ENCODE results near the gene BHLHA15. TPM values are rescaled to one million over a fixed set of nuclear protein-coding genes. Genes with fewer than 3 reads are reported as not detected.
A peak's percentile ranks its signal among the peaks of the same experiment; 100 is the strongest.

Gene BHLHA15
- total RNA-seq, 1 experiment from 2014 or later: 2.8 TPM

DNA sequence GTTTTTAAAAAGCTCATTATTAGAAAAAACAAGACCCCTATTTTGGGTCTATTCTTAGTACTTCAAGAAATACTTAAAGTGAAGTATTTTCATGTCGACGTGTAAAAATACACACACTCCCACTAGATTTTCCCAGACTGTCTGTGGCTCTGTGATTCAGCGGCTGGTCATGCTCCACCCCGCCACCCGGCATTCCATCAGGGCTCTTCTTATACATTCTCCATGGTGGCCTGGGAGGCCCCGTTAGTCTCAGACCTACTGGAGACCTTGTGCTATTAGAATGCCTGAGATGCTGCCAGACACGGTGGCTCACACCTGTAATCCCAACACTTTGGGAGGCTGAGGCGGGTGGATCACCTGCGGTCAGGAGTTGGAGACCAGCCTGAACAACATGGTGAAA, 27.7 kb downstream of the BHLHA15 start (continued):
- TF ChIP-seq ZNF512 (CRISPR knock-in tag; IDR thresholded peaks at IDR 0.05; ENCODE audit: borderline replicate concordance) (no peak), NFATC4 (CRISPR knock-in tag; IDR thresholded peaks at IDR 0.05) (no peak)

DNA sequence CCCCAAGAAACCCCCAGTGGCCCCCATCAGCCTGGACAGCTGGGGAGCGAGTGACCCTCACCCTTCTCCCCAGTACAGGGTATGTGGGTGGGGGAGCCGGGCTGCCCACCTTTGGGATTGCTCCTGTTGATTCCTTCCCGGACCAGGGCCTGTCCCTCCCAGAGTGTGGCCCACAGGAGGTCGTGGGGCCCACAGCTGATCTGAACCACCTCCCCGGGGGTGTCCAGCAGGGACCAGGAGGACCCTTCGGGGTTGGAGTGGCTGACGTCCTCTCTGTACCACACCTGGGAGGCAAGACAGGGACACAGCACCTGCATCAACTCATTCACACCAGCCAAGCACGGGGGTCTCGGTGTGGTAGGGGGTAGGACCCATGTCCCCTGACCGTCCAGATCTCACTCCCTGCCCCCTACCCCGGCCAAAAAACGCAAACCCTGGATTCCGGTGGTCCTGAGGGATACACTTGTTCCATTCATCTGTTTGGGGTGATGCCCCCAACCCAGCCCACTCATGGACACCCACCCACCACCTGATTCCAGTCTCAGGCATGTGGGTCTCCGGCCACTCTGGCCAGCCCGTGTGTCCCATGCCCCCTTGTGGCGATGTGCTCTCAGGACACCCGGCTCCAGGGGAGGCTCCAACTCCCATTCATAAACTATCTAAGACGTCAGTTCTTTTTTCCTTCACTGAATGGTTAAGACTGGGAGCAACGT, 29.9 kb downstream of the BHLHA15 start:
- peak; percentile 89 for ATAC-seq
- ChIA-PET POLR2A (no interaction called here), CTCF (interaction anchor here (1.1 to 1.6 kb wide), 2 partner anchors 10 to 219 kb away, joined by 3 to 6 read pairs; no protein-coding TSS in a partner anchor)
- H3K36me3 Mint-ChIP-seq: no peaks in the 10 kb centered on the region
- TF ChIP-seq E2F1 (CRISPR knock-in tag; IDR thresholded peaks at IDR 0.05) (0 out of 2 replicates have a peak, but pooled peaks have one; percentile 19), CTCF (IDR thresholded peaks at IDR 0.05) (peak; percentile 71; the same call in 1 of the 2 replicates), PRRX2 (CRISPR knock-in tag; IDR thresholded peaks at IDR 0.05) (no peak)
- DNase-seq (ENCODE audit: low spot score): peak; percentile 76
- H3K27me3 Mint-ChIP-seq (ENCODE audit: low read depth): no peaks in the 10 kb centered on the region
- no peaks in the 10 kb centered on the region for H3K9me3 Mint-ChIP-seq
- H3K4me1 Mint-ChIP-seq: no peaks in the 10 kb centered on the region
- no peak overlapping the region for H3K4me3 Mint-ChIP-seq
- no peak overlapping the region for H3K27ac Mint-ChIP-seq

DNA sequence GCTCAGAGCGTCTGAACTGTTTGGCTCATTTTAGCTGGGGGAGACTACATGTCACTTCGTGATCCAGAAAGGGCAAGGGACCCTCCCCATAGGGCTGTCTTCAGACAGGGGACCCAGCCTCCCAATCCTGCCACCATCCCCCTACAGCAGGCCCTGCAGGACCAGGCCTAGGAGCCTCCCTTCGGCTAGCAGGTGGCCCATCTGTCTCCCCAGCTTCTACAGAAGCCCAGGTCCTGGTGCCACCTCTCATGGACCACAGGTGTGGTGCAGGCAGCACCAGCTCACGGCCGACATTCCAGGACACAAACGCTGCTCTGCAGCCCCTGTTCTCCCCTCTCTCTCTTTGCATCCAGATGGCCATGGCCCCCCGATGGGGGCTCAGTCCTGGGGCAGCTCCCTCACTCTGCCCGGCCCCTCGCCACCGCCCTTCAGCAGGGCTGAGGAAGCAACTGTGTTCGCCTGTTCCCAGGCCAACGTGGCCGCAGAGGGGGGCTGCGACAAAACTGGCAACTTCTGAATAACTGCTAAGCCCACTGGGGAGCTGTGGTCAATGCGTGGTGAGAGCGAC, 30.5 kb downstream of the BHLHA15 start:
- CTCF ChIA-PET: interaction anchor here (0.6 kb wide), 1 partner anchor 100 kb away, joined by 3 read pairs; no protein-coding TSS in a partner anchor
- no peak overlapping the region for H3K27ac Mint-ChIP-seq
- H3K4me3 Mint-ChIP-seq: no peak overlapping the region
- TF ChIP-seq, protein P1, sequence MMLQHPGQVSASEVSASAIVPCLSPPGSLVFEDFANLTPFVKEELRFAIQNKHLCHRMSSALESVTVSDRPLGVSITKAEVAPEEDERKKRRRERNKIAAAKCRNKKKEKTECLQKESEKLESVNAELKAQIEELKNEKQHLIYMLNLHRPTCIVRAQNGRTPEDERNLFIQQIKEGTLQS (CRISPR knock-in tag; conservative IDR thresholded peaks at IDR 0.05): no peak
- no peak for TF ChIP-seq IRF1 (CRISPR knock-in tag; IDR thresholded peaks at IDR 0.05)
- H3K36me3 Mint-ChIP-seq: no peaks in the 10 kb centered on the region
- ATAC-seq (peak; percentile 41), DNase-seq (ENCODE audit: low spot score) (no peak)
- POLR2A ChIA-PET: no interaction called here
- no peaks in the 10 kb centered on the region for H3K4me1 Mint-ChIP-seq
- no peaks in the 10 kb centered on the region for H3K27me3 Mint-ChIP-seq (ENCODE audit: low read depth)
- no peaks in the 10 kb centered on the region for H3K9me3 Mint-ChIP-seq

- H3K4me3 Mint-ChIP-seq: no peak overlapping the region
- POLR2A ChIA-PET: no interaction called here
- CTCF ChIA-PET: interaction anchor here (0.6 kb wide), 1 partner anchor 100 kb away, joined by 3 read pairs; no protein-coding TSS in a partner anchor
Measured at GRCh38 chr7:98242342-98242741, 31.1 kb downstream of the BHLHA15 start.

GRCh38 chr7:98242934-98243333, 31.7 kb downstream of the BHLHA15 start:
- DNase-seq (ENCODE audit: low spot score) (no peak), ATAC-seq (no peak)
- no peak overlapping the region for H3K4me3 Mint-ChIP-seq
- H3K9me3 Mint-ChIP-seq: no peaks in the 10 kb centered on the region
- H3K27ac Mint-ChIP-seq: no peak overlapping the region
- CTCF ChIA-PET: no interaction called here
- no peaks in the 10 kb centered on the region; the same call in 1 of the 2 replicates for H3K36me3 Mint-ChIP-seq
- H3K27me3 Mint-ChIP-seq (ENCODE audit: low read depth): no peaks in the 10 kb centered on the region
- POLR2A ChIA-PET: no interaction called here
- H3K4me1 Mint-ChIP-seq: no peaks in the 10 kb centered on the region
- TF ChIP-seq, protein P2, sequence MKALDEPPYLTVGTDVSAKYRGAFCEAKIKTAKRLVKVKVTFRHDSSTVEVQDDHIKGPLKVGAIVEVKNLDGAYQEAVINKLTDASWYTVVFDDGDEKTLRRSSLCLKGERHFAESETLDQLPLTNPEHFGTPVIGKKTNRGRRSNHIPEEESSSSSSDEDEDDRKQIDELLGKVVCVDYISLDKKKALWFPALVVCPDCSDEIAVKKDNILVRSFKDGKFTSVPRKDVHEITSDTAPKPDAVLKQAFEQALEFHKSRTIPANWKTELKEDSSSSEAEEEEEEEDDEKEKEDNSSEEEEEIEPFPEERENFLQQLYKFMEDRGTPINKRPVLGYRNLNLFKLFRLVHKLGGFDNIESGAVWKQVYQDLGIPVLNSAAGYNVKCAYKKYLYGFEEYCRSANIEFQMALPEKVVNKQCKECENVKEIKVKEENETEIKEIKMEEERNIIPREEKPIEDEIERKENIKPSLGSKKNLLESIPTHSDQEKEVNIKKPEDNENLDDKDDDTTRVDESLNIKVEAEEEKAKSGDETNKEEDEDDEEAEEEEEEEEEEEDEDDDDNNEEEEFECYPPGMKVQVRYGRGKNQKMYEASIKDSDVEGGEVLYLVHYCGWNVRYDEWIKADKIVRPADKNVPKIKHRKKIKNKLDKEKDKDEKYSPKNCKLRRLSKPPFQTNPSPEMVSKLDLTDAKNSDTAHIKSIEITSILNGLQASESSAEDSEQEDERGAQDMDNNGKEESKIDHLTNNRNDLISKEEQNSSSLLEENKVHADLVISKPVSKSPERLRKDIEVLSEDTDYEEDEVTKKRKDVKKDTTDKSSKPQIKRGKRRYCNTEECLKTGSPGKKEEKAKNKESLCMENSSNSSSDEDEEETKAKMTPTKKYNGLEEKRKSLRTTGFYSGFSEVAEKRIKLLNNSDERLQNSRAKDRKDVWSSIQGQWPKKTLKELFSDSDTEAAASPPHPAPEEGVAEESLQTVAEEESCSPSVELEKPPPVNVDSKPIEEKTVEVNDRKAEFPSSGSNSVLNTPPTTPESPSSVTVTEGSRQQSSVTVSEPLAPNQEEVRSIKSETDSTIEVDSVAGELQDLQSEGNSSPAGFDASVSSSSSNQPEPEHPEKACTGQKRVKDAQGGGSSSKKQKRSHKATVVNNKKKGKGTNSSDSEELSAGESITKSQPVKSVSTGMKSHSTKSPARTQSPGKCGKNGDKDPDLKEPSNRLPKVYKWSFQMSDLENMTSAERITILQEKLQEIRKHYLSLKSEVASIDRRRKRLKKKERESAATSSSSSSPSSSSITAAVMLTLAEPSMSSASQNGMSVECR (CRISPR knock-in tag; IDR thresholded peaks at IDR 0.05; ENCODE audit: borderline replicate concordance): no peak
- TF ChIP-seq SMAD3 (CRISPR knock-in tag; IDR thresholded peaks at IDR 0.05; ENCODE audit: borderline replicate concordance): no peak
- TF ChIP-seq OVOL2 (CRISPR knock-in tag; IDR thresholded peaks at IDR 0.05; ENCODE audit: borderline replicate concordance): no peak
- no peak for TF ChIP-seq FOXP1 (CRISPR knock-in tag; IDR thresholded peaks at IDR 0.05; ENCODE audit: borderline replicate concordance)
- TF ChIP-seq IRF2 (CRISPR knock-in tag; IDR thresholded peaks at IDR 0.05; ENCODE audit: borderline replicate concordance, low read depth): no peak

More at GRCh38 chr7:98242342-98242741, 31.1 kb downstream of the BHLHA15 start:
- no peaks in the 10 kb centered on the region for H3K27me3 Mint-ChIP-seq (ENCODE audit: low read depth)
- TF ChIP-seq NFATC4 (CRISPR knock-in tag; IDR thresholded peaks at IDR 0.05): no peak
- H3K36me3 Mint-ChIP-seq: no peaks in the 10 kb centered on the region
- H3K9me3 Mint-ChIP-seq: no peaks in the 10 kb centered on the region
- no peak overlapping the region for H3K27ac Mint-ChIP-seq
- H3K4me1 Mint-ChIP-seq: no peaks in the 10 kb centered on the region
- DNase-seq (ENCODE audit: low spot score): no peak
- ATAC-seq: no peak

Measured in WTC11 (cell line).